Esophagus squamous epithelium (tissue), 5 donors: Measurements from ENCODE around the gene GAMT. TPM values are rescaled to one million over a fixed set of nuclear protein-coding genes. Genes with fewer than 3 reads are reported as not detected.

Source experiments
- DNase-seq: peaks from one replicate; lab custom pipeline; 2025; lab: John Stamatoyannopoulos, UW
- H3K27ac ChIP-seq, 4 donors: fragments of 200-600 bp; sonication (generic); one replicate each; pipeline ENCODE4 v1.5.1; 2016 to 2019; ENCODE audit warnings: mild to moderate bottlenecking in 1 of 4
- H3K27me3 ChIP-seq, 4 donors: fragments of 200-600 bp; sonication (generic); 1 replicate in 3 of 4; 2 replicates in 1 of 4; pipeline versions ENCODE4 v1.5.1 to v1.6.0; 2017 to 2021; ENCODE audit warnings: antibody characterized with exemption in 1 of 4
- H3K36me3 ChIP-seq, 3 donors: fragments of 200-600 bp; sonication (generic); one replicate each; pipeline ENCODE4 v1.5.1; 2016 to 2019
- H3K4me1 ChIP-seq, 3 donors: fragments of 200-600 bp; sonication (generic); one replicate each; pipeline ENCODE4 v1.5.1; 2017 to 2019
- H3K4me3 ChIP-seq, 4 donors: fragments of 200-600 bp; sonication (generic); 1 replicate in 3 of 4; 2 replicates in 1 of 4; pipeline ENCODE4 v1.5.1; 2016 to 2019; ENCODE audit warnings: mild to moderate bottlenecking in 2 of 4, moderate library complexity in 1 of 4
- H3K9me3 ChIP-seq, 3 donors: fragments of 200-600 bp; sonication (generic); one replicate each; pipeline ENCODE4 v1.5.1; 2016 to 2019
- CTCF ChIP-seq, 6 experiments: fragments of 450-650 bp in 4 of 6; fragments of 200-600 bp in 2 of 6; sonication (generic) in 2 of 6; IDR thresholded peaks; one replicate each; pipeline ENCODE4 v1.5.1; 2016 to 2019; ENCODE audit warnings: antibody characterized with exemption in 6 of 6, mild to moderate bottlenecking in 4 of 6, moderate library complexity in 4 of 6
- POLR2A ChIP-seq, 4 donors: fragments of 450-650 bp; IDR thresholded peaks; one replicate each; pipeline ENCODE4 v1.6.1; 2017; ENCODE audit warnings: antibody characterized with exemption in 4 of 4, mild to moderate bottlenecking in 4 of 4, moderate library complexity in 3 of 4
- WGBS, 2 donors: methylation state at CpG; one replicate each; pipeline ENCODE4 v1.1.5; 2018; 5-methylcytosine and 5-hydroxymethylcytosine counted together
- intact Hi-C: fragments of 100-400 bp; cut with DNase I; formaldehyde crosslinking; loops from one replicate; pipeline ENCODE4 v1.15.0; 2022
- total RNA-seq, 4 donors: library from RNA; depleted of rRNA; stranded (reverse); fragments of >200 nt; gene quantifications; one replicate each; pipeline ENCODE4 v1.1.0, GENCODE V29; 2016
- donor health status: DM: yes; HTN: yes; CAD: no.

Gene GAMT
- total RNA-seq, 4 donors from 2014 or later: 2.4 to 40.0 (median 13.1) TPM

- TF ChIP-seq CTCF (IDR thresholded peaks at IDR 0.05): no peak
- TF ChIP-seq POLR2A (IDR thresholded peaks at IDR 0.05): no peak
- Histone ChIP-seq H3K4me1 (peaks cover 19 to 37% (median 20%) of the 10 kb centered on the region in 3 donors), H3K27ac (peak overlapping the region; percentile 20 to 70 (median 60)), H3K36me3 (peaks cover 5 to 88% (median 9%) of the 10 kb centered on the region in 3 donors), H3K9me3 (no peaks in the 10 kb centered on the region), H3K27me3 (no peaks in the 10 kb centered on the region), H3K4me3 (peak overlapping the region in 2 of 4 donors; percentile 27 to 56)
- intact Hi-C loops: no loop called here
- DNase-seq: no peak
- WGBS, 2 donors: 69 to 75% methylated on average over 29 to 30 of the region's 30 CpGs
Observed at GRCh38 chr19:1361601-1362386, 39.5 kb downstream of the GAMT start.

GRCh38 chr19:1360818-1361461, 40.4 kb downstream of the GAMT start:
- H3K9me3 ChIP-seq: no peaks in the 10 kb centered on the region
- 16 to 45% methylated on average over 16 to 18 of the region's 31 CpGs for WGBS, 2 donors
- TF ChIP-seq POLR2A (IDR thresholded peaks at IDR 0.05) (no peak), CTCF (IDR thresholded peaks at IDR 0.05) (no peak)
- peaks cover 19 to 45% (median 23%) of the 10 kb centered on the region in 3 donors for H3K4me1 ChIP-seq
- peaks cover 5 to 80% (median 6%) of the 10 kb centered on the region in 3 donors for H3K36me3 ChIP-seq
- intact Hi-C loops: no loop called here
- peak overlapping the region in 3 of 4 donors; percentile 25 to 56 (median 27) for H3K4me3 ChIP-seq
- peak overlapping the region; percentile 20 to 70 (median 60) for H3K27ac ChIP-seq
- DNase-seq: no peak
- H3K27me3 ChIP-seq: no peaks in the 10 kb centered on the region

GRCh38 chr19:1360126-1360817, 41.1 kb downstream of the GAMT start:
- no peaks in the 10 kb centered on the region for H3K9me3 ChIP-seq
- peak overlapping the region in 3 of 4 donors; percentile 25 to 56 (median 27) for H3K4me3 ChIP-seq
- H3K27me3 ChIP-seq: no peaks in the 10 kb centered on the region
- intact Hi-C loops: no loop called here
- peaks cover 21 to 52% (median 28%) of the 10 kb centered on the region in 3 donors for H3K4me1 ChIP-seq
- no peak for DNase-seq
- H3K27ac ChIP-seq: peak overlapping the region; percentile 20 to 70 (median 60)
- no peak for TF ChIP-seq POLR2A (IDR thresholded peaks at IDR 0.05)
- TF ChIP-seq CTCF (IDR thresholded peaks at IDR 0.05): no peak
- peaks cover 5 to 73% (median 6%) of the 10 kb centered on the region in 3 donors for H3K36me3 ChIP-seq
- WGBS, 2 donors: 80% methylated on average over 23 of the region's 30 CpGs; no CpG with 5 or more reads in 1 of the 2 donors

- peaks cover 22 to 58% (median 34%) of the 10 kb centered on the region in 3 donors for H3K4me1 ChIP-seq
- H3K36me3 ChIP-seq: peaks cover under 1 to 49% (median 5%) of the 10 kb centered on the region in 3 donors
- intact Hi-C loops: no loop called here
- TF ChIP-seq CTCF (IDR thresholded peaks at IDR 0.05) (no peak), POLR2A (IDR thresholded peaks at IDR 0.05) (no peak)
- no peak overlapping the region for H3K4me3 ChIP-seq
- no peaks in the 10 kb centered on the region for H3K27me3 ChIP-seq
- H3K27ac ChIP-seq: no peak overlapping the region
- 93 to 94% methylated on average over 24 of the region's 24 CpGs for WGBS, 2 donors
- H3K9me3 ChIP-seq: no peaks in the 10 kb centered on the region
- no peak for DNase-seq
Observed at GRCh38 chr19:1357531-1358109, 43.7 kb downstream of the GAMT start.
